RWPE2 (cell line): Measurements from ENCODE around the gene FBLN2.

Experiments
- ATAC-seq: fragments of 200-7000 bp; cut with Tn5 transposase; 3 replicates; pipeline ENCODE4 v1.9.1; 2021; ENCODE audit warnings: low read depth
- DNase-seq: peaks from one replicate; pipeline ENCODE4 v3.0.0-alpha.2; 2020; ENCODE audit warnings: low spot score
- H3K27ac ChIP-seq: fragments of 450-650 bp; 2 replicates; pipeline ENCODE4 v1.5.1; 2017; ENCODE audit warnings: mild to moderate bottlenecking; ENCODE audit not compliant: poor library complexity, severe bottlenecking
- H3K27me3 ChIP-seq: fragments of 250-450 bp; sonication (Bioruptor Pico); 2 replicates; pipeline ENCODE4 v1.5.1; 2021; ENCODE audit warnings: mild to moderate bottlenecking, moderate library complexity; ENCODE audit not compliant: insufficient read depth, poor library complexity, severe bottlenecking
- H3K36me3 ChIP-seq: fragments of 250-450 bp; sonication (Bioruptor Pico); 2 replicates; pipeline ENCODE4 v1.5.1; 2020; ENCODE audit warnings: low read depth, mild to moderate bottlenecking, moderate library complexity
- H3K4me1 ChIP-seq: fragments of 250-450 bp; sonication (Bioruptor Pico); 2 replicates; pipeline ENCODE4 v1.5.1; 2021; ENCODE audit warnings: mild to moderate bottlenecking, moderate library complexity; ENCODE audit not compliant: insufficient read depth, poor library complexity, severe bottlenecking
- H3K4me3 ChIP-seq: fragments of 250-450 bp; sonication (Bioruptor Pico); 2 replicates; pipeline ENCODE4 v1.5.1; 2021; ENCODE audit warnings: mild to moderate bottlenecking, moderate library complexity; ENCODE audit not compliant: severe bottlenecking
- H3K9me3 ChIP-seq: fragments of 250-450 bp; sonication (Bioruptor Pico); 2 replicates; pipeline ENCODE4 v1.5.1; 2021; ENCODE audit warnings: mild to moderate bottlenecking, moderate library complexity; ENCODE audit not compliant: severe bottlenecking
- CTCF ChIP-seq: fragments of 450-650 bp; IDR thresholded peaks from one replicate; pipeline ENCODE4 v1.5.1; 2017; ENCODE audit warnings: mild to moderate bottlenecking, moderate library complexity; ENCODE audit not compliant: poor library complexity, severe bottlenecking

Gene FBLN2

GRCh38 chr3:13563321-13563720 is 14.4 kb downstream of the FBLN2 start:
- TF ChIP-seq CTCF = no peak
- no peak overlapping the region for H3K27ac ChIP-seq
- H3K4me1 ChIP-seq = no peaks in the 10 kb centered on the region
- H3K27me3 ChIP-seq = no peaks in the 10 kb centered on the region
- H3K36me3 ChIP-seq = no peaks in the 10 kb centered on the region
- ATAC-seq = no peak
- no peak overlapping the region for H3K4me3 ChIP-seq
- no peaks in the 10 kb centered on the region for H3K9me3 ChIP-seq
- DNase-seq = no peak

- Histone ChIP-seq H3K27ac (no peak overlapping the region), H3K4me3 (no peak overlapping the region), H3K27me3 (no peaks in the 10 kb centered on the region), H3K9me3 (no peaks in the 10 kb centered on the region), H3K36me3 (no peaks in the 10 kb centered on the region), H3K4me1 (no peaks in the 10 kb centered on the region)
- DNase-seq (no peak), ATAC-seq (no peak)
- TF ChIP-seq CTCF = no peak
Measured at GRCh38 chr3:13563911-13564310, 15.0 kb downstream of the FBLN2 start.

- ATAC-seq (no peak), DNase-seq (no peak)
- H3K9me3 ChIP-seq = no peaks in the 10 kb centered on the region
- H3K4me3 ChIP-seq = no peak overlapping the region
- no peak for TF ChIP-seq CTCF
- H3K27ac ChIP-seq = no peak overlapping the region
- no peaks in the 10 kb centered on the region for H3K4me1 ChIP-seq
- H3K27me3 ChIP-seq = no peaks in the 10 kb centered on the region
- no peaks in the 10 kb centered on the region for H3K36me3 ChIP-seq
Measured at GRCh38 chr3:13564751-13565560, 16.0 kb downstream of the FBLN2 start.

DNA sequence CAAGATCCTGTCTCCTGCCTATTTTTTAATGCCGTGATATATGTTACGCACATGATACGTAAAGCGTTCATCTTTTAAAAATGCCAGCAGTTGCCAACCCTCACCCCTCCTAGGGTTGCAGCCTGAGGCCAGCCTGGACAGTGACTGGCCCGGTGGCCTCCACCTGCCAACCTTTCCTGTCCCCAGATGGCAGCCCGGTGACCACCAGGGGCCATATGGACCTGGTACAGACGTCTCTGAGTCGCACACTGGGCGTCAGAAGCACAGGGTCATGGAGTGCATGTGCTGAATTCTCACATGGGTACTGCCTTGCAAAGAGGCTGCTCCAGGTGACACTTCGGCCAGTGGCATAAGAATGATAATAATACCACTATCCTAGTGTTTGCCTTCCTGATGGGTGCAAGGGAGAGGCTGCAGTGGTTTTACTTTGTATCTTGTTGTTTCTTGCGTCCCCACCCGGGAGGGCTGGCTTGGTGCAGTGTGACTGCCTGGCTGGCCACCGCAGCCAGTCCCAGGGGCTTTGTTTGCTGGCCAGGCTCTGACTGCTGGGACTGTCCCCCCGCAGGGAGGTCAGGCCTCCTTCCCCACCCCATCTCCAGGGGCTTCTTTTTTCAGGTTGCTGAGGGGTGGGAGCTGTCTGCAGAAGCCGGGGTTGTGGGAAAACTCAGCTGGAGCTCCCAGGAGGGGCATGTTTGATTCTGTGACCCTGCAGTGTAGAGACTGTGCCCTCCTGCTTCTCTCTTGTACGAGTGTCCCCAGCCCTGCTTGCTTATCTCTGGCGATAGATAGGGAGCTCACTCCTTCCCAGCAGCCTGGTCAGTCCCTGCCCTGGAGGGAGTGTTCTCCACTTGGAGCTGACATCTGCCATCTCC is 16.9 kb downstream of the FBLN2 start:
- no peaks in the 10 kb centered on the region for H3K36me3 ChIP-seq
- no peak for ATAC-seq
- H3K9me3 ChIP-seq = no peaks in the 10 kb centered on the region
- no peaks in the 10 kb centered on the region for H3K4me1 ChIP-seq
- H3K27me3 ChIP-seq = no peaks in the 10 kb centered on the region
- no peak for TF ChIP-seq CTCF
- no peak overlapping the region for H3K4me3 ChIP-seq
- no peak overlapping the region for H3K27ac ChIP-seq
- DNase-seq = peak; percentile 39
